HEK293 (cell line): ENCODE results near the gene SAMD14.

Experiments
- ATF2 ChIP-seq: fragments of 450-650 bp; formaldehyde crosslinking; IDR thresholded peaks from 2 replicates; pipeline ENCODE4 v1.5.1; 2016; ENCODE audit warnings: missing biosample characterization, missing genetic modification characterization, low read depth
- INSM2 ChIP-seq: fragments of 450-650 bp; formaldehyde crosslinking; IDR thresholded peaks from 2 replicates; pipeline ENCODE4 v1.5.1; 2016; ENCODE audit warnings: missing biosample characterization, missing genetic modification characterization
- KLF17 ChIP-seq: fragments of 450-650 bp; formaldehyde crosslinking; IDR thresholded peaks from 2 replicates; pipeline ENCODE4 v1.5.1; 2016; ENCODE audit warnings: missing biosample characterization, missing genetic modification characterization
- KLF9 ChIP-seq: fragments of 450-650 bp; formaldehyde crosslinking; IDR thresholded peaks from 2 replicates; pipeline ENCODE4 v1.5.1; 2016; ENCODE audit warnings: missing biosample characterization, missing genetic modification characterization, low read depth
- MZF1 ChIP-seq: fragments of 450-650 bp; formaldehyde crosslinking; IDR thresholded peaks from 2 replicates; pipeline ENCODE4 v1.5.1; 2017; ENCODE audit warnings: missing biosample characterization, missing genetic modification characterization, borderline replicate concordance
- RBAK ChIP-seq: fragments of 450-650 bp; formaldehyde crosslinking; IDR thresholded peaks from 2 replicates; pipeline ENCODE4 v1.5.1; 2016; ENCODE audit warnings: missing biosample characterization, missing genetic modification characterization
- YY2 ChIP-seq: fragments of 450-650 bp; formaldehyde crosslinking; IDR thresholded peaks from 2 replicates; pipeline ENCODE4 v1.5.1; 2016; ENCODE audit warnings: missing biosample characterization, missing genetic modification characterization
- ZBTB44 ChIP-seq: fragments of 450-650 bp; IDR thresholded peaks from 2 replicates; pipeline ENCODE4 v1.5.1; 2018; ENCODE audit warnings: missing biosample characterization, mild to moderate bottlenecking, missing genetic modification characterization
- ZEB2 ChIP-seq: fragments of 450-650 bp; formaldehyde crosslinking; IDR thresholded peaks from 2 replicates; pipeline ENCODE4 v1.5.1; 2016; ENCODE audit warnings: missing biosample characterization, missing genetic modification characterization
- ZFP3 ChIP-seq: fragments of 450-650 bp; formaldehyde crosslinking; IDR thresholded peaks from 2 replicates; pipeline ENCODE4 v1.5.1; 2016; ENCODE audit warnings: low read depth, missing biosample characterization, missing genetic modification characterization
- ZNF112 ChIP-seq: fragments of 450-650 bp; formaldehyde crosslinking; IDR thresholded peaks from 2 replicates; pipeline ENCODE4 v1.5.0; 2017; ENCODE audit warnings: missing biosample characterization, missing genetic modification characterization
- ZNF133 ChIP-seq: fragments of 450-650 bp; formaldehyde crosslinking; IDR thresholded peaks from 2 replicates; pipeline ENCODE4 v1.5.1; 2016; ENCODE audit warnings: missing biosample characterization, missing genetic modification characterization
- ZNF175 ChIP-seq: fragments of 450-650 bp; formaldehyde crosslinking; IDR thresholded peaks from 2 replicates; pipeline ENCODE4 v1.5.1; 2016; ENCODE audit warnings: missing biosample characterization, missing genetic modification characterization
- ZNF221 ChIP-seq: fragments of 450-650 bp; formaldehyde crosslinking; IDR thresholded peaks from 2 replicates; pipeline ENCODE4 v1.5.1; 2017; ENCODE audit warnings: missing biosample characterization, missing genetic modification characterization, borderline replicate concordance
- ZNF24 ChIP-seq: fragments of 450-650 bp; formaldehyde crosslinking; IDR thresholded peaks from 2 replicates; pipeline ENCODE4 v1.5.1; 2016; ENCODE audit warnings: missing biosample characterization, missing genetic modification characterization
- ZNF335 ChIP-seq: fragments of 450-650 bp; formaldehyde crosslinking; conservative IDR thresholded peaks from 2 replicates; pipeline ENCODE4 v1.5.1; 2016; ENCODE audit warnings: missing biosample characterization, missing genetic modification characterization
- ZNF394 ChIP-seq: fragments of 450-650 bp; formaldehyde crosslinking; IDR thresholded peaks from 2 replicates; pipeline ENCODE4 v1.5.1; 2016; ENCODE audit warnings: missing biosample characterization, missing genetic modification characterization, mild to moderate bottlenecking, moderate library complexity, borderline replicate concordance
- ZNF433 ChIP-seq: fragments of 450-650 bp; formaldehyde crosslinking; IDR thresholded peaks from 2 replicates; pipeline ENCODE4 v1.5.1; 2016; ENCODE audit warnings: missing biosample characterization, missing genetic modification characterization, low read depth
- ZNF449 ChIP-seq: fragments of 450-650 bp; formaldehyde crosslinking; IDR thresholded peaks from 2 replicates; pipeline ENCODE4 v1.5.1; 2017; ENCODE audit warnings: missing biosample characterization, mild to moderate bottlenecking, missing genetic modification characterization, moderate library complexity
- ZNF513 ChIP-seq: fragments of 450-650 bp; IDR thresholded peaks from 2 replicates; pipeline ENCODE4 v1.5.1; 2018; ENCODE audit warnings: missing biosample characterization, missing genetic modification characterization
- ZNF549 ChIP-seq: fragments of 450-650 bp; IDR thresholded peaks from 2 replicates; pipeline ENCODE4 v1.5.1; 2018; ENCODE audit warnings: missing biosample characterization, missing genetic modification characterization, mild to moderate bottlenecking, inconsistent platforms, moderate library complexity
- ZNF555 ChIP-seq: fragments of 450-650 bp; formaldehyde crosslinking; conservative IDR thresholded peaks from 2 replicates; pipeline ENCODE4 v1.5.1; 2017; ENCODE audit warnings: missing biosample characterization, mild to moderate bottlenecking, missing genetic modification characterization, inconsistent platforms
- ZNF558 ChIP-seq: fragments of 450-650 bp; formaldehyde crosslinking; IDR thresholded peaks from 2 replicates; pipeline ENCODE4 v1.5.1; 2016; ENCODE audit warnings: missing biosample characterization, missing genetic modification characterization
- ZNF580 ChIP-seq: fragments of 450-650 bp; formaldehyde crosslinking; IDR thresholded peaks from 2 replicates; pipeline ENCODE4 v1.5.1; 2016; ENCODE audit warnings: missing biosample characterization, missing genetic modification characterization
- ZNF626 ChIP-seq: fragments of 450-650 bp; sonication (Bioruptor Pico); formaldehyde crosslinking; IDR thresholded peaks from 2 replicates; pipeline ENCODE4 v1.5.1; 2018; ENCODE audit warnings: missing biosample characterization, missing genetic modification characterization, inconsistent platforms
- ZNF664 ChIP-seq: fragments of 450-650 bp; formaldehyde crosslinking; IDR thresholded peaks from 2 replicates; pipeline ENCODE4 v1.5.1; 2016; ENCODE audit warnings: missing biosample characterization, missing genetic modification characterization
- ZNF692 ChIP-seq: fragments of 450-650 bp; formaldehyde crosslinking; IDR thresholded peaks from 2 replicates; pipeline ENCODE4 v1.5.1; 2016; ENCODE audit warnings: missing biosample characterization, missing genetic modification characterization
- ZNF747 ChIP-seq: fragments of 450-650 bp; formaldehyde crosslinking; IDR thresholded peaks from 2 replicates; pipeline ENCODE4 v1.5.1; 2016; ENCODE audit warnings: missing biosample characterization, missing genetic modification characterization
- ZSCAN23 ChIP-seq: fragments of 450-650 bp; formaldehyde crosslinking; IDR thresholded peaks from 2 replicates; pipeline ENCODE4 v1.5.1; 2016; ENCODE audit warnings: missing biosample characterization, missing genetic modification characterization

Gene SAMD14

GRCh38 chr17:50169121-50169764 is 39.3 kb upstream of the SAMD14 start (continued):
- TF ChIP-seq ZBTB44 (tag by site-specific recombination) = no peak
- no peak for TF ChIP-seq ZNF747 (tag by site-specific recombination)
- no peak for TF ChIP-seq ZNF549 (tag by site-specific recombination)
- TF ChIP-seq ZSCAN23 (tag by site-specific recombination) = no peak
- peak; percentile 55 for TF ChIP-seq ZNF692 (tag by site-specific recombination)
- no peak for TF ChIP-seq ZFP3 (tag by site-specific recombination)
- peak; percentile 77 for TF ChIP-seq ZEB2 (tag by site-specific recombination)
- peak; percentile 58; the same call in 1 of the 2 replicates for TF ChIP-seq ZNF558 (tag by site-specific recombination)
- TF ChIP-seq ZNF513 = no peak
- TF ChIP-seq KLF17 (tag by site-specific recombination) = peak; percentile 86
- 0 out of 2 replicates have a peak, but pooled peaks have one; percentile 20 for TF ChIP-seq ATF2 (tag by site-specific recombination)
- peak; percentile 92 for TF ChIP-seq ZNF580
- TF ChIP-seq ZNF112 (tag by site-specific recombination) = no peak
- no peak for TF ChIP-seq ZNF664 (tag by site-specific recombination)
- no peak for TF ChIP-seq ZNF133
- TF ChIP-seq ZNF24 (tag by site-specific recombination) = peak; percentile 74; the same call in 1 of the 2 replicates
- no peak for TF ChIP-seq INSM2
- TF ChIP-seq KLF9 = peak; percentile 88
- TF ChIP-seq ZNF221 (tag by site-specific recombination) = no peak
- peak; percentile 78; the same call in 1 of the 2 replicates for TF ChIP-seq YY2
- TF ChIP-seq ZNF175 (tag by site-specific recombination) = no peak
- 0 out of 2 replicates have a peak, but pooled peaks have one; percentile 33 for TF ChIP-seq ZNF394 (tag by site-specific recombination)
- no peak for TF ChIP-seq ZNF449 (tag by site-specific recombination)
- no peak for TF ChIP-seq ZNF555
- 0 out of 2 replicates have a peak, but pooled peaks have one; percentile 18 for TF ChIP-seq RBAK
- no peak for TF ChIP-seq MZF1 (tag by site-specific recombination)
- TF ChIP-seq ZNF335 (tag by site-specific recombination) = no peak
- TF ChIP-seq ZNF433 (tag by site-specific recombination) = no peak
- TF ChIP-seq ZNF626 (tag by site-specific recombination) = no peak
